GM12874 (cell line): ENCODE data around the gene AKAP6.

Experiments
- TF ChIP-seq, protein P1 (sequence below): IDR thresholded peaks from 2 replicates; pipeline ENCODE4 v1.5.1; 2011; ENCODE audit warnings: low read depth, mild to moderate bottlenecking, control low read depth, low read length, moderate library complexity; ENCODE audit not compliant: insufficient read depth

Gene AKAP6

DNA sequence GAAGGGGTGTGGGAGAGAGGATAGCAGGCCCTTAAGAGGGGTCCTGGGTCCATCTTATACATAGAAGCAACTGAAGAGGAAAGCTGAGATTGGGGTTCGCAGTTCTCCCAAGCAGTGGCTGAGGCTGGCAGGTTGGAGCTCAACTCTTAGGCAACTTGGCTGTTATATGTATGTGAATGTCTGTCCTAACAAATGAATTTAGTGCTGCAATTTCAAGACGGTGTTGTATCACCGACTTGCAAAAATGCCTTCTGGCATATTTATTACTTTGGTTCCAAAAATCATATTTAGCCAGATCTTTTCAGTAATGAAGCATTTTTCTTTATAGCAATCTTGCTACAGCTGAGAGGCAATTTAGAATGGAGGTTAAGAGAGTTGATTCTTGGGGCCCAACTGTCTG is 148.3 kb downstream of the AKAP6 start:
- TF ChIP-seq, protein P1, sequence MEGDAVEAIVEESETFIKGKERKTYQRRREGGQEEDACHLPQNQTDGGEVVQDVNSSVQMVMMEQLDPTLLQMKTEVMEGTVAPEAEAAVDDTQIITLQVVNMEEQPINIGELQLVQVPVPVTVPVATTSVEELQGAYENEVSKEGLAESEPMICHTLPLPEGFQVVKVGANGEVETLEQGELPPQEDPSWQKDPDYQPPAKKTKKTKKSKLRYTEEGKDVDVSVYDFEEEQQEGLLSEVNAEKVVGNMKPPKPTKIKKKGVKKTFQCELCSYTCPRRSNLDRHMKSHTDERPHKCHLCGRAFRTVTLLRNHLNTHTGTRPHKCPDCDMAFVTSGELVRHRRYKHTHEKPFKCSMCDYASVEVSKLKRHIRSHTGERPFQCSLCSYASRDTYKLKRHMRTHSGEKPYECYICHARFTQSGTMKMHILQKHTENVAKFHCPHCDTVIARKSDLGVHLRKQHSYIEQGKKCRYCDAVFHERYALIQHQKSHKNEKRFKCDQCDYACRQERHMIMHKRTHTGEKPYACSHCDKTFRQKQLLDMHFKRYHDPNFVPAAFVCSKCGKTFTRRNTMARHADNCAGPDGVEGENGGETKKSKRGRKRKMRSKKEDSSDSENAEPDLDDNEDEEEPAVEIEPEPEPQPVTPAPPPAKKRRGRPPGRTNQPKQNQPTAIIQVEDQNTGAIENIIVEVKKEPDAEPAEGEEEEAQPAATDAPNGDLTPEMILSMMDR, result no peak

DNA sequence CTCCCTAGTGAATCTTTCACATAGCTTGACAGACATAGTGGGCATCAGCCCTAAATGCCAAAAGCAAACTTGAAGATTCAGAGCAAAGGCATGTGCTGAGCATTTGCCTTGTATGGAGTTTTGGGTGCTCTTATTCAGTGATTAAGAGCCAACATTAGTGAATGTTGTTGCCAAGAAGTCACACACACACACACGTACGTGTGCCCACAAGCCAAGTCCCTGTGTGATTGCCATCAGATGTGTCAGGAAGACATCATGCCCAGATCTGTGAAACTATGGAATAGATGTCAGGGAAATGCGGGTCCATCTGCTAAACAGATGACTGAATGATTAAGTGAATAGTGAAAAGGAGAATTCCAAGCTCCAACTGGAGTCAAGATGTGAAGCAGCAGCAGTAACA is 149.0 kb downstream of the AKAP6 start:
- TF ChIP-seq, protein P1, result no peak

DNA sequence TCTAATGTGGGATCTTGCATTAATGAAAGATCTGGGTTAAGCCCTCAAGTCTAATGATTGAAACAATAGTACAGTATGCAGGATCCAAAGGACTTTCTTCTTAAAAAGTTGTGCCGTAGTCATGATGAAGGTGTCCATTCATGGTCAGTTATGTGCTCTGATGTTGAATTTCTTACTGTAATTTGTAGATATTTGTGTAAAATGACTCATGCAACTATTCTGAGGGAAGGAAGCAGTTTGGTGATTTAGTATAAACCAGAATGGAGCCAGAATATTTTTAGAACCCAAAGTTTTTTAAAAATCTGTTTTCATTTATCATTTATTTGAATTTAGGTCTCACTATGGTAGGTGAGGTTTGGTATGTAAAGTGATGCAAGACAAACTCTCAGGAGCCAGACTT is 151.2 kb downstream of the AKAP6 start:
- TF ChIP-seq, protein P1, result no peak

DNA sequence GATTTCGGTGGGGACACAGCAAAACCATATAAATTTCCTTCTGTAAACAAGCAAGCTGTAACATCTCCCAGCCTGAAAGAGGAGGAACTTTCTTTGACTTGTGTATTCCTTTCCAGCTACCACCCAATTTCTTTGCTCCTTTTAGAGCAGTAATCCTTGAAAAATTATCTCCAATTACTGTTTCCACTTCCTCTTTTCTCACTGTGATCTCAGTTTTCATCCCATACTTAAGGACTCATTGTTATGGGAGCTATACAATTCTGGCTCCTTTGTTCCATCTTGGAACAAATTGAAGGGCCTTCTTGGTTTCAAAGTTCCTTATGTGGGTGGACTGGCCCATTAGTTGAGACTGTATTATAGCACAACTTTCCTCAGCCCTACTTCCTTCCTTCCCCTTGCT is 152.6 kb downstream of the AKAP6 start:
- TF ChIP-seq, protein P1, result no peak

DNA sequence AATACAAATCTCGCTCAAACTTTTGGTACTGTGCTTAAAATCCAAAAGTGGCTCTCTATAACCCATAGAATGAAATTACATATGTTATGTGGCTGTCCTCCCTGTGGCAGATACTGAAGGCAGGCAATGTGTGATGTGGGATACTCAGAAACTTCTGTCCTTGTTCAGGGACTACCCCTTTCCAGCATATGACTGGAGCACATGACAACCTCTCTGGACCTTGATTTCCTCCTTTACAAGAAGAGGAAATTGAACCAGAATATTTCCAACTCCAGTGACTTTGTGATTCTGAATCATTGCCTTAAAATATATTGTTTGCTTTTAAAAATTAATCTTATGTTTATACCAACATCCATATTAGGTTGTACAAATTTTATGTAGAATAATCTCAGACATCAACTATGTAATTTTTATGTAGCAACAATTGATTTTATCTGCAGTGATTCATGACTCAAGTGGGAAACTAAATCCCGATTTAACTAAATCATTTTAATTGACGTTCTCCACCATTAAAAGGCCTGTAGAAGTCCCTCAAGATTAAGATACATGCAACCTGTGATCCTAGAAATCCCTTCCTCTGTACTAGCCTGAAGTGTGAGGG is 162.4 kb downstream of the AKAP6 start:
- TF ChIP-seq, protein P1, result no peak

DNA sequence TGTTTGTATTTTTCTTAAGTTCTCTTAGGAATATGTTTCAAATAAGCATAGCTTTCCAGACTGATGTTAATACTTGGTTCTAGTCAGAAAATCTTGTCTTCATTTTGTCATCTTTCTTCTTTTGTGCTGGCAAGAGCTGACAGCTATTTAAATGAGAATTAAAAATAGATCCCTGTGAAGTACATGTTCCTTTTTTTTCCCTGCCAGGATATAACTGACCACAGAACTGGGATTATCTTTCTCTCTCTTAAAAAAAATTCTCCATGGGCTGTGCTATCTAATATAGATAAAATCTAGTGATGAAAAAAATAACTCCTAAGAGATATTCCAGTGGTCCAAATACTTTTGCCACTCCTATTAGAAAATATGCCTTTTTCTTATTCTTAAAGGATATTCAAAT is 163.4 kb downstream of the AKAP6 start:
- TF ChIP-seq, protein P1, result no peak

DNA sequence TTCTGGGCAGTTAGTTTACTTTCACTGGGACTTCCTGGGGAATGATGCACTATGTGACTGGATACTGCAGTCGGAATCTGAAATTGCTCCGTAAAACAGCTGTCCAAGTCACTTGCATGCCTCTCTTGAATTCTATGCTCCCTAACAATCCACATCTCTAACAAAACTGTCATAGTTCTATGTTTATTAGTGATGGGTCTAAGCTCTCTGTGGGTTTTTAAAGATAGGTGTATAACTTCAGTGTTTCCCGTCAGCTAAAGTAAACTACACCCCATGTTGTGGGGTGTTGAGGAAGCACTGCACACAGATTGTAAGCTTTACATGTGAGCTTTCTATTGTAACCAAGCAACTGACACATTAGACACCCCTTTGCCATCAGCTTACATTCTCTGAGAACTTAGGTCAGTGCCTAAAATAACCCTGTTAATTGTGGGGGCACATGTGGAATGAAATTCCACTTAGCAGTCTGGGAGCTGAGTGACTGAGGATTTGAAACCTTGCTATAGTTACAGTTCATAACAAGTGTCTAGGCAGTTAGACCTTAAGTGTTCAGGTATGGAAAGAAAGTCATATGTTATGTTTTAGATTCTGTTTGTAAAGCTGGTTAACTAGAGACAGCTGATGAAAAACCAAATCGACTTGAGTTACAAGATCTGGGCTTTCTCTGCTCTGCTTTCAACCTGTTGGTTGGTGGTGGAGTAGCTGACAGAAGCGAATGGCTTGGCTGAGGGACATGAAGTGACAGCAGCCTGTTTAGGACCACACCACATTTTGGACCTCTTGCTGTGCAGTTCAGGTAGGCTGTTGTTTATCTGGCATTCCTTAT is 165.7 kb downstream of the AKAP6 start:
- TF ChIP-seq, protein P1, result no peak
